ENCODE measurements around the gene AK8. TPM values are rescaled to one million over a fixed set of nuclear protein-coding genes. Genes with fewer than 3 reads are reported as not detected.

The AK8 gene
- total RNA-seq, 6 experiments from 2014 or later = 0.07 to 0.24 (median 0.12) TPM; not detected in 1

DNA sequence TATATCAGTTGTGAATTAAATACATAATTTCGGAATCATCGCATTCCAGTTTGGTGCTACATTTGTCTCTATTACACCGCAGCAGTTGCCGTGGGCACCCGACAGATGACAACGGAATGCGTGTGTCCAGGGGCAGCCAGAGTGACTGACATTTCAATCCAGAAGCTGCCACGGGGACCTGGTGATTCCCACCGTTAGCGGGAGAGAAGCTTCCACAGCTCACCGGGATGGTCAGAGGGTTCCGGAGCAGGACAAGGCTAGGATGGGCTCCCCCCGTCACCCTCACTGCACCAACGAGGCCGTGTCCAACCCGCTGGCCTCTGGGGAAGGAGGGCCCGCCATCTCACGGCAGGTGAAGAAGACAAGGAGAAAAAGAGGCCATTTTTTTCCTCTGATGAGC, 121.1 kb downstream of the AK8 start:
- Mint-ChIP-seq H3K4me1 (ENCODE audit: low read depth) (no peaks in the 10 kb centered on the region), H3K4me3 (no peak overlapping the region), H3K36me3 (ENCODE audit: low read depth) (no peaks in the 10 kb centered on the region), H3K27me3 (ENCODE audit: insufficient read depth) (peaks cover 57% of the 10 kb centered on the region), H3K27ac (no peak overlapping the region), H3K9me3 (no peaks in the 10 kb centered on the region)
- TF ChIP-seq, protein P1, sequence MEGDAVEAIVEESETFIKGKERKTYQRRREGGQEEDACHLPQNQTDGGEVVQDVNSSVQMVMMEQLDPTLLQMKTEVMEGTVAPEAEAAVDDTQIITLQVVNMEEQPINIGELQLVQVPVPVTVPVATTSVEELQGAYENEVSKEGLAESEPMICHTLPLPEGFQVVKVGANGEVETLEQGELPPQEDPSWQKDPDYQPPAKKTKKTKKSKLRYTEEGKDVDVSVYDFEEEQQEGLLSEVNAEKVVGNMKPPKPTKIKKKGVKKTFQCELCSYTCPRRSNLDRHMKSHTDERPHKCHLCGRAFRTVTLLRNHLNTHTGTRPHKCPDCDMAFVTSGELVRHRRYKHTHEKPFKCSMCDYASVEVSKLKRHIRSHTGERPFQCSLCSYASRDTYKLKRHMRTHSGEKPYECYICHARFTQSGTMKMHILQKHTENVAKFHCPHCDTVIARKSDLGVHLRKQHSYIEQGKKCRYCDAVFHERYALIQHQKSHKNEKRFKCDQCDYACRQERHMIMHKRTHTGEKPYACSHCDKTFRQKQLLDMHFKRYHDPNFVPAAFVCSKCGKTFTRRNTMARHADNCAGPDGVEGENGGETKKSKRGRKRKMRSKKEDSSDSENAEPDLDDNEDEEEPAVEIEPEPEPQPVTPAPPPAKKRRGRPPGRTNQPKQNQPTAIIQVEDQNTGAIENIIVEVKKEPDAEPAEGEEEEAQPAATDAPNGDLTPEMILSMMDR (IDR thresholded peaks at IDR 0.05) = no peak
- no peak for DNase-seq

DNA sequence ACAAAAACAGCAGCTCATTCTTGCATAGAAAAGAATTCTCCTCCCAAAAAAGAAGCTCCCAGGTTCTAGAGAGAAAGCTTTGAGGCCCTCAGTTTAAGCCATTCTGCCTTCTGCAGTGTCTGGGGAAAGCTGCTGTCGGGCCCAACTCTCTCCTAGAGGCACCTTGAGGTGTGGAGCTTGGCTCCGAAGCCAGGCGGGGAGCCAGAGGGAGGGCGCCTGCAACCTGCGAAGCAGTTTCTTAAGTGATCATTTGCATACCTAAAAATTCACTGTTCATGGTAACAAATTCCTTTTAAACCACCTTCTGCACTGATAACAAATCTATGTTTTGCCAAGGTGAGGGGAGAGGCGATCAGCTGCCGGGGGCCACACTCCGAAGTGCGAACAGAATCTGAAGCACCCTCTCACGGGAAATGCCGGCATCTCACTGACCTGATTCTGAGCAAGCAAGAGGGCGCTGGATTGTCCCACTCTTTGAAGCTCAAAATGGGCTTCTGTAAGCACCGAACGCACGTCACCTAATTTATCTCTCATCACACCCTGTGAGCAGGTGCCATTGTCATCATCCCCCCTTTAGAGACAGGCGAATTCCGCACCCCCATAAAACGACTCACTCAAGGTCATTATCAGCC, 121.8 kb downstream of the AK8 start:
- no peaks in the 10 kb centered on the region for H3K4me1 Mint-ChIP-seq (ENCODE audit: low read depth)
- H3K4me3 Mint-ChIP-seq = no peak overlapping the region
- no peak for DNase-seq
- no peaks in the 10 kb centered on the region for H3K9me3 Mint-ChIP-seq
- H3K27me3 Mint-ChIP-seq (ENCODE audit: insufficient read depth) = peaks cover 60% of the 10 kb centered on the region
- TF ChIP-seq, protein P1 (IDR thresholded peaks at IDR 0.05) = no peak
- H3K27ac Mint-ChIP-seq = no peak overlapping the region
- H3K36me3 Mint-ChIP-seq (ENCODE audit: low read depth) = no peaks in the 10 kb centered on the region

GRCh38 chr9:132755096-132755495, 123.0 kb downstream of the AK8 start:
- Mint-ChIP-seq H3K27ac (no peak overlapping the region), H3K4me3 (no peak overlapping the region), H3K9me3 (no peaks in the 10 kb centered on the region), H3K4me1 (ENCODE audit: low read depth) (no peaks in the 10 kb centered on the region), H3K36me3 (ENCODE audit: low read depth) (no peaks in the 10 kb centered on the region), H3K27me3 (ENCODE audit: insufficient read depth) (peaks cover 67% of the 10 kb centered on the region)
- no peak for DNase-seq
- TF ChIP-seq, protein P1 (IDR thresholded peaks at IDR 0.05) = no peak

GRCh38 chr9:132754236-132754635, 123.8 kb downstream of the AK8 start:
- H3K4me1 Mint-ChIP-seq (ENCODE audit: low read depth) = no peaks in the 10 kb centered on the region
- no peak overlapping the region for H3K4me3 Mint-ChIP-seq
- H3K27me3 Mint-ChIP-seq (ENCODE audit: insufficient read depth) = peaks cover 68% of the 10 kb centered on the region
- no peaks in the 10 kb centered on the region for H3K36me3 Mint-ChIP-seq (ENCODE audit: low read depth)
- H3K27ac Mint-ChIP-seq = no peak overlapping the region
- no peaks in the 10 kb centered on the region for H3K9me3 Mint-ChIP-seq
- no peak for DNase-seq
- TF ChIP-seq, protein P1 (IDR thresholded peaks at IDR 0.05) = no peak

DNA sequence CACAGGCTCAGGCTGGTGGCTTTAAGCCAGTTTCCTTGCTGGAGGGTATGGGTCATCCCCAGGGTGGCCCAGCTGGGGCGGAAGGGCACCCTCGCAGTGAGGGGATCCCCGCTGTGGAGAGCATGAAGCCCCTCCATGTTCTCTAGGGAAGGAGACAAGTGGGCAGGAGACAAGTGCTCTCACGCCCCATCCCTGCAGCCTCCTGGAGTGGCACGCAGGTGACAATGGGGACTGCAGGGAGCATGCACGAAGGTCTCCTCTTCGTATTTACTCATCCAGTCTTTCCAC, 124.5 kb downstream of the AK8 start:
- Mint-ChIP-seq H3K9me3 (no peaks in the 10 kb centered on the region), H3K4me1 (ENCODE audit: low read depth) (no peaks in the 10 kb centered on the region), H3K36me3 (ENCODE audit: low read depth) (no peaks in the 10 kb centered on the region), H3K4me3 (no peak overlapping the region), H3K27ac (no peak overlapping the region), H3K27me3 (ENCODE audit: insufficient read depth) (peaks cover 66% of the 10 kb centered on the region)
- TF ChIP-seq, protein P1 (IDR thresholded peaks at IDR 0.05) = no peak
- no peak for DNase-seq
